Vagina (tissue), 2 donors: ENCODE data around the gene SAMD7. TPM values are rescaled to one million over a fixed set of nuclear protein-coding genes. Genes with fewer than 3 reads are reported as not detected.

Experiments
- DNase-seq, 2 donors: peaks; one replicate each; pipeline ENCODE4 v3.0.0-alpha.2; 2017; ENCODE audit errors: extremely low spot score in 2 of 2
- H3K27ac ChIP-seq: fragments of 200-600 bp; sonication (generic); one replicate; pipeline ENCODE4 v1.5.1; 2019
- H3K27me3 ChIP-seq: fragments of 200-600 bp; sonication (generic); one replicate; pipeline ENCODE4 v1.5.1; 2019
- H3K36me3 ChIP-seq, 2 donors: fragments of 200-600 bp; sonication (generic); one replicate each; pipeline ENCODE4 v1.5.1; 2017 to 2019
- H3K4me1 ChIP-seq: fragments of 200-600 bp; sonication (generic); one replicate; pipeline ENCODE4 v1.5.1; 2019
- H3K4me3 ChIP-seq, 2 donors: fragments of 200-600 bp; sonication (generic); 1 replicate in 1 of 2; 2 replicates in 1 of 2; pipeline ENCODE4 v1.5.1; 2016 to 2019
- H3K9me3 ChIP-seq: fragments of 200-600 bp; sonication (generic); one replicate; pipeline ENCODE4 v1.5.1; 2019
- POLR2A ChIP-seq, 2 donors: fragments of 450-650 bp; IDR thresholded peaks; one replicate each; pipeline ENCODE4 v1.6.1; 2017; ENCODE audit warnings: antibody characterized with exemption in 2 of 2, mild to moderate bottlenecking in 2 of 2, moderate library complexity in 2 of 2
- POLR2AphosphoS5 ChIP-seq, 2 donors: sonication (generic); formaldehyde crosslinking; IDR thresholded peaks; one replicate each; pipeline ENCODE4 v1.9.0; 2017; ENCODE audit warnings: antibody characterized with exemption in 2 of 2, mild to moderate bottlenecking in 2 of 2, low read depth in 1 of 2; ENCODE audit not compliant: insufficient read depth in 1 of 2
- intact Hi-C: fragments of 100-400 bp; cut with DNase I; formaldehyde crosslinking; loops from one replicate; pipeline ENCODE4 v1.15.1; 2023
- total RNA-seq: library from RNA; depleted of rRNA; stranded (reverse); fragments of >200 nt; gene quantifications from one replicate; pipeline ENCODE4 v1.2.3, GENCODE V29; 2016
- TF ChIP-seq, protein P1 (sequence below), 3 experiments: fragments of 450-650 bp in 2 of 3; fragments of 200-600 bp in 1 of 3; sonication (generic) in 1 of 3; IDR thresholded peaks; one replicate each; pipeline ENCODE4 v1.5.1; 2017 to 2019; ENCODE audit warnings: antibody characterized with exemption in 3 of 3, mild to moderate bottlenecking in 2 of 3, moderate library complexity in 2 of 3

SAMD7 gene
- total RNA-seq, 1 donor from 2014 or later: not detected

DNA sequence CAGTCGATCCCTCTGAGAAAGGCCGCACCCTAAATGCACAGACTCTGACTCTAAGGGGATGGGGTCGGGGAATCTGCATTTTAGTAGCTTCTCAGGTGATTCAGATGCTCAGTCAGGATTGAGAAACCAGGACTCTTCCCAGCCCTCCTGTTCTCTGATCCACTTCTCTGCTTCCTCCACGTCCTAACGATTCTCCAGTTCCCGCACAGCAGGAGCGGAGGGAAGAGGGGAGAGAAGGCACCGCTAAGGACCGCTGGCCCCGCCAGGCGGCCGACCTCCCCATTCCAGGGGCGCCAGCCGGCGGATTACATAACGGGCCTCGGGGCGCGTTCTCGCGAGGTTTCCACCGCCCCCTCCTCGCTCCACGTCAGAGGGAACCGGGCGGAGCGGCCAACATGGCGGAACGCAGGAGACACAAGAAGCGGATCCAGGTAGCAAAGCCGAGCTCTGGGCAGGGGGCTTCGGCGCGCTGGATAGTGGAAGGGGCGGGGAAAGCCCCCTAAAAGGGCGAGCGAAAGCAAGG, 55.1 kb downstream of the SAMD7 start, which contains the start of gene SEC62:
SEC62 (plus strand) TSS at position 380 of the 523 bp plus-strand sequence; CDS start at position 396, 16 bp downstream.
- H3K27me3 ChIP-seq: no peaks in the 10 kb centered on the region
- H3K36me3 ChIP-seq: no peaks in the 10 kb centered on the region
- H3K9me3 ChIP-seq: no peaks in the 10 kb centered on the region
- peak within 1 kb of the TSS; percentile 99 for H3K27ac ChIP-seq
- peak; percentile 76 to 91 for TF ChIP-seq POLR2AphosphoS5 (IDR thresholded peaks at IDR 0.05; ENCODE audit: insufficient read depth in 1 of 2, low read depth in 1 of 2)
- TF ChIP-seq, protein P1, sequence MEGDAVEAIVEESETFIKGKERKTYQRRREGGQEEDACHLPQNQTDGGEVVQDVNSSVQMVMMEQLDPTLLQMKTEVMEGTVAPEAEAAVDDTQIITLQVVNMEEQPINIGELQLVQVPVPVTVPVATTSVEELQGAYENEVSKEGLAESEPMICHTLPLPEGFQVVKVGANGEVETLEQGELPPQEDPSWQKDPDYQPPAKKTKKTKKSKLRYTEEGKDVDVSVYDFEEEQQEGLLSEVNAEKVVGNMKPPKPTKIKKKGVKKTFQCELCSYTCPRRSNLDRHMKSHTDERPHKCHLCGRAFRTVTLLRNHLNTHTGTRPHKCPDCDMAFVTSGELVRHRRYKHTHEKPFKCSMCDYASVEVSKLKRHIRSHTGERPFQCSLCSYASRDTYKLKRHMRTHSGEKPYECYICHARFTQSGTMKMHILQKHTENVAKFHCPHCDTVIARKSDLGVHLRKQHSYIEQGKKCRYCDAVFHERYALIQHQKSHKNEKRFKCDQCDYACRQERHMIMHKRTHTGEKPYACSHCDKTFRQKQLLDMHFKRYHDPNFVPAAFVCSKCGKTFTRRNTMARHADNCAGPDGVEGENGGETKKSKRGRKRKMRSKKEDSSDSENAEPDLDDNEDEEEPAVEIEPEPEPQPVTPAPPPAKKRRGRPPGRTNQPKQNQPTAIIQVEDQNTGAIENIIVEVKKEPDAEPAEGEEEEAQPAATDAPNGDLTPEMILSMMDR (IDR thresholded peaks at IDR 0.05): peak in 1 of 3 experiments; percentile 17
- TF ChIP-seq POLR2A (IDR thresholded peaks at IDR 0.05): peak in 1 of 2 donors; percentile 79
- peaks cover 50% of the 10 kb centered on the region for H3K4me1 ChIP-seq
- peak in 1 of 2 donors; percentile 92 for DNase-seq
- peak within 1 kb of the TSS; percentile 65 to 88 for H3K4me3 ChIP-seq
- intact Hi-C loops: no loop called here

DNA sequence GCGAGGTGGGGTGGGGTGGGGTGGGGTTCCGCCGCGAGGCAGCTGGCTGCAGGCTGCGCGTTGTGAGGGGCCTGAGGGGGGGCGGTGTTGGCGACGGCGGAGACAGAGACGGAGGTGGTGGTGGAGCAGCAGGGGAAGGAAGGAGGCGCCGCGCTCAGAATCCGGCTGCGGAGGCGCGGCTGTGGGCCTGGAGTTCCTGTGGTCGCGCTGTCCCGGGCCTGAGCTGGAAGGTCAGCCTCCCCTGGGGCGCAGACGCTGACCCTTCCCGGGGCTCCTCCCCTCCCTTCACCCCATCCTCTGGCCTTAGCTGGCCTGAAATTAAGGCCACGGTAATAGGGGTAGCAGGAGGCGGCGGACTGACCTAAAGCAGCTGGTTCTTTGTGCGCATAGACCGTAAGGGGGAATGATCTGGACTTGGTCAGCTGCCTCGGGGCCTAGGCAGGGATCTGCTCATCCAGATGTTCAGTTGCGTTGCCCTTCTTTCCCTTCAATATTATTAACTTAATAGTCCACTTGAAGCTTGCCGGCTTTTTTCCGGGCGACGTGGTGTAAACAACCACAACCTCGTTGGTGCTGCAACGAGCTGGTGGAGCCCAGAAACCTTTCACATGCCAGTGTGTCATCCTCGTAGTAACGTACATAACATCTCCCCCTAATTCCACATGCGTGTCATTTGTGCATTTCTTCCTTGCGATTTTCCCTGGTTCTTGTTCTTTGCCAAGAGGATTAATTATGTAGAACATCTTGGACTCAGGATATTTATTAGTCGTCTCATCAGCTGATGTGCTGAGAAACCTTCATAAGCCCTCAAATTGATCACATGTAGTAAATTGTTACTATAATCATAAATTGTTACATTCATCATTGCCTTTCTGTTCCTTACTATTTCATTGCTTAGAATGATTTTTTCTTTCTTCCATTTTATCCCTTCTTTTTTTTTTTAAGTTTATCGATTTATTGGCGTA, 55.9 kb downstream of the SAMD7 start:
- H3K36me3 ChIP-seq: no peaks in the 10 kb centered on the region
- DNase-seq: no peak
- TF ChIP-seq POLR2AphosphoS5 (IDR thresholded peaks at IDR 0.05; ENCODE audit: insufficient read depth in 1 of 2, low read depth in 1 of 2): peak in 1 of 2 donors; percentile 57
- no peak for TF ChIP-seq POLR2A (IDR thresholded peaks at IDR 0.05)
- TF ChIP-seq, protein P1 (IDR thresholded peaks at IDR 0.05): no peak
- peak overlapping the region; percentile 65 to 88 for H3K4me3 ChIP-seq
- peak overlapping the region; percentile 99 for H3K27ac ChIP-seq
- peaks cover 57% of the 10 kb centered on the region for H3K4me1 ChIP-seq
- intact Hi-C loops: no loop called here
- H3K9me3 ChIP-seq: no peaks in the 10 kb centered on the region
- no peaks in the 10 kb centered on the region for H3K27me3 ChIP-seq

DNA sequence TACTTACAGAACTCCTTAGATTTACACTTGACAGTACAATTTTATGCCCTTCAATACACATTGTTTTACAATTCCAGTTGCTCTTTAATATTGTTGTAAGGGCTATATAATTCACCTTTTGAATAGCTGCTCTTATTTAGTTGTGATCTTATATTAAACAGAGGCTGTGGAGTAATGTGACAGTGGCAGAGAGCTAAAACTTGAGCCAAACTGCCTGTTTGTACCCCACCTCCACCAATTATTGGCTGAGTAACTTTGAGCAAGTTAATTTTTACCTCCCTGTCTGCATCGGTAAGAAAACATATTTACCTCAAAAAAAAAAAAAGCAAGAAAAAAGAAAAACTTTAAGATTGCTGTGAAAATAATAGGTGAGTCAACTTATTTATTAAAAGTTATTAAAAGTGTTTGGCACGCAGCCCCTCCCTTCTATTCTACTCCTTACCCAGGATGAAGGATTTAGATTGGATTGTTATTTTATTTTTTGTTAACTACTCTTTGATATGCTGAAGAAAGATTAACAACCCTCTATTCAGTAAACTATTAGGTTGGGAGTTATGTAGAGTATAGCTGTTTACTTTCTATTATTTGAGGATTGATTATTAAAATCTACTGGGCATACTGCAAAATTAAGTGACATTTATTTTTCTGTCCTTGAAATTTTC, 57.0 kb downstream of the SAMD7 start:
- peak overlapping the region; percentile 99 for H3K27ac ChIP-seq

DNA sequence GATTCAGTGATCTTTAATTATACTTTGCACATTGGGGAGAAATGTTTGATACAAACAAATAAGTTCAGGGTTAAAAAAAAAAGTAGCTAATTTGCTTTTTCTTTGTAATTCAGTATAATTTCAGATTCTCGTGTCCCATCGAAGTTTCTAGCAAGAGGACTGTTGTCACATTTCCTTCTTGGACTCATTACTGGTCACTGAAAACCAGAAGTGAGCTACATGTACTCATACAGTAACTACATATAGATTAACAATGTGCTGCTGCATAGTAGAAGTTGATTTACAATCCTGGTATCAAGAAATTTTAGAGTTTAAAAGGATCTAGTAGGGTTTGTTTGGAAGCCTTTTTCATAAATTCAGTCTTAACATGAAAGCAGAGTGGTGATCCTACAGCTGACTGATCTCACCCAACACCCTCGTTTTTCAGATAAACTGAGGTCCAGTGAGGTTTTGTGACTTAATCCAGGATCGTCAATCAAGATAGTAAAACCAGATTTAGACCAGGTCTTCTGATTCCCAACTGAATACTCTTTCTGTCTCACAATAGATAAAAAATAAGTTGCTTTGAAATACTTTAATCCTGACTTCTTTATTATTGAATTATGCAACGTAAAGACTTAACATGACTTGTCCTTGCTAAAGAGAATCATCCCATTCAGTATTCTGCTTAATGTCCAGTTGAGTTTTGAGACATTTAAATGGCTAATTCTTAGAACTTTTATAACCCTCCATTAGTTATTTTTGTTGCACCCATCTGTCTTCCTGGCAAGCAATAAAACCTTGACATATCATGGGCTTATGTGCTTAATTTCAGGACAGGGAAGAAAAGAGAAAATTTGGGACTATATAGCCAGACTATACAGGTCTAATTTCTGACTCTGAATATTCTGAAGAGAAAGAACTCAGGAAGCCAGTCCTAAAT, 58.1 kb downstream of the SAMD7 start:
- intact Hi-C loops: no loop called here
- TF ChIP-seq POLR2AphosphoS5 (IDR thresholded peaks at IDR 0.05; ENCODE audit: insufficient read depth in 1 of 2, low read depth in 1 of 2): no peak
- TF ChIP-seq, protein P1 (IDR thresholded peaks at IDR 0.05): no peak
- no peak for TF ChIP-seq POLR2A (IDR thresholded peaks at IDR 0.05)
- no peak overlapping the region for H3K4me3 ChIP-seq
- peaks cover 63% of the 10 kb centered on the region for H3K4me1 ChIP-seq
- H3K27ac ChIP-seq: no peak overlapping the region
- DNase-seq: no peak
- H3K36me3 ChIP-seq: no peaks in the 10 kb centered on the region
- H3K9me3 ChIP-seq: no peaks in the 10 kb centered on the region
- no peaks in the 10 kb centered on the region for H3K27me3 ChIP-seq

More for the DNA sequence above, 57.0 kb downstream of the SAMD7 start:
- peak overlapping the region in 1 of 2 donors; percentile 88 for H3K4me3 ChIP-seq
- no peaks in the 10 kb centered on the region for H3K36me3 ChIP-seq
- peaks cover 63% of the 10 kb centered on the region for H3K4me1 ChIP-seq
- H3K27me3 ChIP-seq: no peaks in the 10 kb centered on the region
- intact Hi-C loops: no loop called here
- no peaks in the 10 kb centered on the region for H3K9me3 ChIP-seq
- no peak for DNase-seq
- TF ChIP-seq POLR2A (IDR thresholded peaks at IDR 0.05) (no peak), POLR2AphosphoS5 (IDR thresholded peaks at IDR 0.05; ENCODE audit: insufficient read depth in 1 of 2, low read depth in 1 of 2) (no peak)
- TF ChIP-seq, protein P1 (IDR thresholded peaks at IDR 0.05): no peak
